GM19372 (cell line): ENCODE data around the gene ARHGAP19.
"Not testable (repeated sequence)": the region's sequence is repeated elsewhere in the genome, so short reads cannot be mapped to it uniquely, and the experiment has no call there.

Experiments used
- ATAC-seq: cut with Tn5 transposase; IDR thresholded peaks from one replicate; pipeline ENCODE4 v1.9.1; 2021; ENCODE audit warnings: mild to moderate bottlenecking, low read depth, moderate library complexity; ENCODE audit not compliant: unreplicated experiment

The ARHGAP19 gene

DNA sequence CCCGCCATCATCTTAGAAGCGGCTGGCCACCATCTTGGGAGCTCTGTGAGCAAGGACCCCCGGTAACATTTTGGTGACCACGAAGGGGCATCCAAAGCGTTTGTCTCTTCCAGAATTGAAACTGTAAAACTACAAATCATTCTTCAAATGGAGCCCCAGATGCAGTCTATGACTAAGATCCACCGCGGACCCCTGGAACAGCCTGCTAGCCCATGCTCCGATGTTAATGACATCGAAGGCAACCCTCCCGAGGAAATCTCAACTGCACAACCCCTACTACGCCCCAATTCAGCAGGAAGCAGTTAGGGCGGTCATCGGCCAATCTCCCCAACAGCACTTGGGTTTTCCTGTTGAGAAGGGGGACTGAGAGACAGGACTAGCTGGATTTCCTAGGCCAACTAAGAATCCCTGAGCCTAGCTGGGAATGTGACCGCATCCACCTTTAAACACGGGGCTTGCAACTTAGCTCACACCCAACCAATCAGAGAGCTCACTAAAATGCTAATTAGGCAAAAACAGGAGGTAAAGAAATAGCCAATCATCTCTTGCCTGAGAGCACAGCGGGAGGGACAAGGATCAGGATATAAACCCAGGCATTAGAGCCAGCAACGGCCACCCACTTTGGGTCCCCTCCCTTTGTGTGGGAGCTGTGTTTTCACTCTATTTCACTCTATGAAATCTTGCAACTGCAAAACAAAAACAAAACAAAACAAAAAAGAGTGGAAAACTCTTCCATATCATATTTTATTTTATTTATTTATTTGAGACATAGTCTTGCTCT lies 1.7 kb downstream of the ARHGAP19 start:
- ATAC-seq: not testable (repeated sequence)

DNA sequence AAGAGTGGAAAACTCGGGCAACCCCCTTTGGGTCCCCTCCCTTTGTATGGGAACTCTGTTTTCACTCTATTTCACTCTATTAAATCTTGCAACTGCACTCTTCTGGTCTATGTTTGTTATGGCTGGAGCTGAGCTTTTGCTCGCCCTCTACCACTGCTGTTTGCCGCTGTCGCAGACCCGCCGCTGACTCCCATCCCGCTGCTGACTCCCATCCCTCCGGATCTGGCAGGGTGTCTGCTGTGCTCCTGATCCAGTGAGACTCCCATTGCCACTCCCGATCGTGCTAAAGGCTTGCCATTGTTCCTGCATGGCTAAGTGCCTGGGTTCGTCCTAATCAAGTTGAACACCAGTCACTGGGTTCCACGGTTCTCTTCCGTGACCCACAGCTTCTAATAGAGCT lies 2.4 kb downstream of the ARHGAP19 start:
- ATAC-seq: not testable (repeated sequence)

DNA sequence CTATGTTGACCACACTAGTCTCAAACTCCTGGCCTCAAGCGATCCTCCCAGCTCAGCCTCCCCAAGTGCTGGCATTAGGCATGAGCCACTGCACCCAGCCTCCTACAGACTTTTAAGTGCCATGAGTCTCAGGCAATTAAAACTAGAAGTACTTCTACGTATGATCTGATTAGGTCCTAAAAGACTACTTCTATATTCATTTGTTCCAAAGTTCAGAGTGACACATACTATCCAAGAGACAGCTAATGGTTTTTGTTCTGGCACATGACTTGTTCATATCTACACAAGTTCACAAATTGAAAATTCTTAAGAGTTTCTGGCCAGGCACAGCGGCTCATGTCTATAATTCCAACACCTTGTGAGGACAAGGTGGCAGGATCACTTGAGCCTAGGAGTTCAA lies 11.7 kb downstream of the ARHGAP19 start:
- no peak for ATAC-seq

DNA sequence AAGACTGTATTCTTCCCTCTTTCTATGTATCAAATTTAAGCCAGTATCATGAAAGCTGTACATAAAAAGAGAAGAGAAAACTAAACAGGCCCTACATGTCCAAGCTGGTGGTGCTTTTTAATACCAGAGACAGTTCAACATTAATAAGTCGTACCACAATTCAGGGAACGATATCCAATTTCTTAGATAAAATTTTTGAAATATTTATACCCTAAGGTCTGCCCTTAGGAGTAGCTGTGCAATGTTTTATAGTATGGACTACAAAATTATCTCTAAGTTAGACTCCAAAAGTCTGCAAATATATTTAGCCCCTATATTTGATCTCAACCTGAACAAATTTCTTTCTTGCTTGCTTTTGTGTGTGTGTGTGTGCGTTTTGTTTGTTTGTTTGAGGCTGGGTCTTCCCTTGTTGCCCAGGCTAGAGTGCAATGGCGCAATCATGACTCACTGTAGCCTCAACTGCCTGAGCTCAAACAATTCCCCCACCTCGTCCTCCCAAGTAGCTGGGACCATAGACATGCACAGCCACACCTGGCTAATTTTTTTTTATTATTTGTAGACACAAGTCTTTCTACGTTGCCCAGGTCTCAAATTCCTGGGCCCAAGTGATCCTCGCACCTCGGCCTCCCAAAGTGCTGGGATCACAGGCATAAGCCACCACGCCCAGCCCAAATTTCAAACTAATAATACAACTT lies 13.2 kb downstream of the ARHGAP19 start:
- ATAC-seq: no peak

DNA sequence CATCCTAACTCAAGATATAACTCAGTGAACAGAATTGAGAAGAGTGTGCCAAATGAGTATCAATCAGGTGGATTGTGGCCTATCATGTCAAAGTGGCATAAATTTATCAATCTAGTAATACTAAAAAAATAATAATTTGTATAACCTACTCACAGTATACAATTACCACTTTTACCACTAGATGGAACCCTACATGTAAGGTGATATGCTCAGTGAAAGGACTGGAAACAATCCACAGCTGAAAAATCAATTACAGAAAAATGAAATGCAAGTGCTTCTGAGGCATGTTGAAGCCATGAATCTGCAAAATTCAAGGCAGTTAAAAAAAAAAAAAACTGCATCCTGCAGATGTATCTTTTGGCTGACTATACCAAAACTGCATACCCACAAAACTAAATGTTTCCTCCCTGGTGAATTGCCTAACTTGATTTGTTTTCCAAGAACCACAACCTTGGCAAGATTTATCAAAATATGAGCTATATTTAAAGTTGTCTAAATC lies 13.9 kb downstream of the ARHGAP19 start:
- no peak for ATAC-seq

DNA sequence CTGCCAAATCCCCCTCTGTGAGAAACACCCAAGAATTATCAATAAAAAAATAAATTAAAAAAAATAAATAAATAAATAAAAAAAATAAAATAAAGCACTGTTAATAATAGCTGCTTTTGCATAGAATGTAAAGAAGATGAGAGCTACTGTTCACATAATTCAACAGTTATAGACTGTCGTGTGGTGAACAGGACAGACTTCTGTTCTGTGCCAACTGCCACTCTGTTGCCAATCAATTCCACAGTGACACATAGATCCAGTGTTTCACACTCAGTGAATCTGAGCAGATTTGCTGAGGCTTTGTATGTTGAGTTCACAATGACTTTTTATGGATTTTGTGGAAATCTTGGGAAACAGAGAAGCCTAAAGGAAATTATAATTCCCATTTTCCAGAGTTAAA lies 14.9 kb downstream of the ARHGAP19 start:
- no peak for ATAC-seq

DNA sequence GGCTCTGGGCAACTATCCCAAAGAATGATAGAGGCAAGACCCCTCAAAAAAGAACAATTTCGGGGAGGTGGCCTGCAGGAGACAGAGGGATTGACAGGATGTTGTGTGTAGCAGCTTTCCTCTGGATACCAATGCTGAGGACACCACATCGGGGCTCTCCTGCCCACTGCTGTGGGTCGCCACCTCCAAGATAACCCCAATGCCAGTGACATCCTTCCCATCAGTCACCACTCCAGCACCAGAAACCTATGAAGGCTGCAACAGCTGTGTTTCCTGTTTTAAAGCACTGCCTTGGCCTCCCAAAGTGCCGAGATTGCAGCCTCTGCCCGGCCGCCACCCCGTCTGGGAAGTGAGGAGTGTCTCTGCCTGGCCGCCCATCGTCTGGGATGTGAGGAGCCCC lies 17.6 kb downstream of the ARHGAP19 start:
- ATAC-seq: no peak

DNA sequence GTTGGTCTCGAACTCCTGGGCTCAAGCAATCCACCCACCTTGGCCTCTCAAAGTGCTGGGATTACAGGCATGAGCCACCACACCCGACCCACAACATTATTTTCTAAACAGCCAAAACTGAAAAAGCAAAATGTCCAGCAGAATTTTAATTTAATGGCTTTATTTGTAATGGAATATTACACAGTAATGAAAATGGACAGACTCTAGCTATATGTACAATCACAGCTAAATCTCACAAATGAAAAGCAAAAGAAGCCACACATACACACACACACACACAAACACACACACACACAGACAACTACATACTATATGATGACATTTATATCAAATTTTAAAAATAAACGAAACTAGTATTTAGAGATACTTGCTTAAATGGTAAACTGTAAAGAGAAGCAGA lies 18.7 kb downstream of the ARHGAP19 start:
- no peak for ATAC-seq

DNA sequence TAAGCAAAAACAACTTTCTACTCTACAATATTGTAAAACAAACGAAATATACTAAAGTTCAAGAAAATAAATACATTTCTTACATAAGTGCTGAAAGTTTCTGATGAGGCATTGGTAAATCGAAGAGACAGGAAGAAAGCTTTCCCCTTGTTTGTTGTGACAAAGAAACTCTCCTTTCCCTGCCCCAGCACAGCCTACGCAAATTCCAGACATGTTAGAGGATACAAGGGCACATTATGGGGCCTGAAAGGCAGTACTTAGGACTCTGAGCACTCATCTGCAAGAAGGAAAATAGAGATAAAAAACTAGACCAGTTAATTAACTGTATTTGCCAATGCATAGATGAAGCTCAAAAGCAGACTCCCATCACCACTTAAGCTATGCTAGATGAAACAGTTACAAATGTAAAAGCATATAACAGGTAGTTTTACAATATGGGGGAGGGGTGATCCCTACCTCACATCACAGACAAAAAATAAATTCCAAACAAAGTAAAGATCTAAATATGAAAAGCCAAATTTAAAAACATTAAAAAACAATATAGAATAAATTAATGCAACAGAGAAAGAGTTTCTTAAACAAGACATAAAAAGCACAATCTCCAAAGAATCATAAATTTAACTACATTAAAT lies 21.8 kb downstream of the ARHGAP19 start:
- ATAC-seq: no peak

DNA sequence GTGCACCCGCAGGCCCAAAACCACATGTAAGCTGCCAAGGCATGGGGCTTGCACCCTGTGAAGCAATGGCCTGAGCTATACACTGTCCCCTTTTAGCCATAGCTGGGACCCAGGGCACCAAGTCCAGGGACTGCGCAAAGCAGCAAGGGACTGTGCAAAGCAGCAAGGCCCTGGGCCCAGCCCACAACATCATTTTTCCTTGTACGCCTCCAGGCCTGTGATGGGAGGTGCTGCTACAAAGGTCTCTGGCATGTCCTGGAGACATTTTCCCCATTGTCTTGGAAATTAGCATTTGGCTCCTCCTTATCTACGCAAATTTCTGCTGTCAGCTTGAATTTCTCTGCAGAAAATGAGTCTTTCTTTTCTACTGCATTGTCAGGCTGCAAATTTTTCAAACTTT lies 24.8 kb downstream of the ARHGAP19 start:
- ATAC-seq: no peak

DNA sequence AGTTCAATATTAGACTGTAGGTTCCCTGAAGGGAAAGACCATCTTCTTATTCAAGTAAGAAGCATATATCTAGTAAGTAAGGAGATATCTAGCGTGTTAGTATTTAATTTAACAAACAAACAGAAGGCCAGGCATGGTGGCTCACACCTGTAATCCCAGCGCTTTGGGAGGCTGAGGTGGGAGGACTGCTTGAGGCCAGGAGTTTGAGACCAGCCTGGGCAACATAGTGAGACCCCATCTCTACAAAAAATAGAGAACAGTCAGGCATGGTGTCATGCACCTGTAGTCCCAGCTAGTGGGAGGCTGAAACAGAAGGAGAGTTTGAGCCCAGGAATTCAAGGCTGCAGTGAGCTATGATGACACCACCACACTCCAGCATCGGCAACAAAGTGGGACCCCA lies 27.3 kb downstream of the ARHGAP19 start:
- ATAC-seq: not testable (repeated sequence)

DNA sequence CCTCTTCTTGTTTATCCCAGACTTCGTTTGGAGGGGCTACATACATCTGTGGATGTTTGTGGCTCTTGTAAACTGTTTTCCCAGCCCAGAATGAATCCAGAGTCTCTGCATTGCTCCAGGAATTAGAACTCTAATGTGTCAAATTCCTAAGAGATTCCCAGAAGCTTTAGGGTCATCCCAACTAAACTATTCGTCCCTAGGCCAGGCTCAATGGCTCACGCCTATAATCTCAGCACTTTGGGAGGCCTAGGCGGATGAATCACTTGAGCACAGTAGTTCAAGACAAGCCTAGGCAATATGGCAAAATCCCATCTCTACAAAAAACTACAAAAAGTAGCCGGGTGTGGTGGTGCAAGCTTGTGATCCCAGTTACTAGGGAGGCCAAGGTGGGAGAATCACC lies 28.5 kb downstream of the ARHGAP19 start:
- ATAC-seq: no peak

DNA sequence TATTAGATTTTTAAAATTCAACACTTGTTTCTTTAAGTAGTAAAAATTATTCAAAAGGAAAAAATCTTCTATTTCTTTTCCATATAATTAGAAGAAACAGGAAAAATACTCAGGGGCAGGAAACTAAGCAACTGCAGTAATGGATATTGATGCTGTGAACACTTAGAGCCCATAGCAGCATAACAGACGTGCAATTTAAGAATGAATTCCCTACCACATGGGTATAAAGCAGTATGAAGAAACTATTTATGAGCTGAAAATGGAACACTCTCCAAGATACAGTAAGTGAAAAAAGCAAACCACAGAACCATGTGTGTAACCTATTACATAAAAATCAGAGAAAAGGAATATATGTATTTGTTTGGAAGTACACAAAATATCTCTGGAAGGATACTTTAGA lies 30.8 kb downstream of the ARHGAP19 start:
- no peak for ATAC-seq

DNA sequence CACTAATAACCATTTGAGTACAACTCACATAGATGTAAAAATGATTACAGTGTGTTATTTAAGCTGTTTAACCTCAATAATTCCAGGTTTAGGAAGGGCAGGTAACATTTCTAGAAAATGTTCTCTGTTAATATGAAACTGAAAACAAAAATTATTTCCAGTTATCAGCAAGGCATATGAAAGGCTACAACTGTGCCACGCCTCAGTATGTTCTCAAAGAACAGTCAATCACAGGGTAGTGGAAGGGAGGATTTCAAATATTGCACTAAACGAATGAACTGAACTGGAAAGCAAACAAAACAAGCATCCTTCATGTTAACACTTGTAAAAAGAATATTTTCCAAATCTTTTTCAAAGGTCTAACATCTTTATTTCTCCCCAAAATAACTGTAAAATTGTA lies 31.3 kb downstream of the ARHGAP19 start:
- no peak for ATAC-seq

DNA sequence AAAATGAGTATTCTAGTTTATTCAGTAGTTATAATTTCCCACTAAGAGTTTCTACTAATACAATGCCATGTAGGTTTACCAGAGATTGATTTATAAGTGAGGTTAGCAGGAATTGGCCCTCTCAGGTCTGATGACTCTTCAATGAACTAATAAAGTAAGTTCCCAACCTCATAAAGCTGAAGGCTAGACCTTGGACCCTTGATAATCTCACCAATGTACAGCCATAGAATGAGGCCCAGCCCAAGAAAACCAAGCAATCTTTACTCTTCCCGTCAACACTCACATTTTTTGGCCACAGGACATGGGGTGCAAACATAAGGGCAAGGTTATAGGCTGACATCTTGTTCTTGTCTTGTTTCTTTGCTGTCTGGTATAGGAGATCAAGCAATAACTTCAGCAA lies 33.3 kb downstream of the ARHGAP19 start:
- no peak for ATAC-seq

DNA sequence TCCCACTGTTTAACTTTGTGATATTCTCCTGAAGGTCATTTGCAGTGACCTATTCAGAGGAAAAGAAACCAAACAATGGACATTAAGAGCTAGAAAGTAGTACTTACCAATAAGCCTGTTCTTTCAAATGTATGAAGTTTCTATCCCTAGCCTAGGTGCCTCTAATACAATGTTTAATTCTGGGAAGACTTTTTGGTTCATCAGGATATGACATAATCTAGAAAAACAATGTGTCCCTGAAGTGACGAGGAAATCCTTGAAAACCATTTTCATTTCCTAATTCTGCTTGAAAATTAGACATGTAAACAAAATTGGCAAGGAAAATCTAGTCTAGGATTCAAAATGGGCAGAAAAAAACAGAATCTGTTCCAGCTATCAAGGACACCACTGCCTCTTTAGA lies 36.1 kb downstream of the ARHGAP19 start:
- no peak for ATAC-seq

DNA sequence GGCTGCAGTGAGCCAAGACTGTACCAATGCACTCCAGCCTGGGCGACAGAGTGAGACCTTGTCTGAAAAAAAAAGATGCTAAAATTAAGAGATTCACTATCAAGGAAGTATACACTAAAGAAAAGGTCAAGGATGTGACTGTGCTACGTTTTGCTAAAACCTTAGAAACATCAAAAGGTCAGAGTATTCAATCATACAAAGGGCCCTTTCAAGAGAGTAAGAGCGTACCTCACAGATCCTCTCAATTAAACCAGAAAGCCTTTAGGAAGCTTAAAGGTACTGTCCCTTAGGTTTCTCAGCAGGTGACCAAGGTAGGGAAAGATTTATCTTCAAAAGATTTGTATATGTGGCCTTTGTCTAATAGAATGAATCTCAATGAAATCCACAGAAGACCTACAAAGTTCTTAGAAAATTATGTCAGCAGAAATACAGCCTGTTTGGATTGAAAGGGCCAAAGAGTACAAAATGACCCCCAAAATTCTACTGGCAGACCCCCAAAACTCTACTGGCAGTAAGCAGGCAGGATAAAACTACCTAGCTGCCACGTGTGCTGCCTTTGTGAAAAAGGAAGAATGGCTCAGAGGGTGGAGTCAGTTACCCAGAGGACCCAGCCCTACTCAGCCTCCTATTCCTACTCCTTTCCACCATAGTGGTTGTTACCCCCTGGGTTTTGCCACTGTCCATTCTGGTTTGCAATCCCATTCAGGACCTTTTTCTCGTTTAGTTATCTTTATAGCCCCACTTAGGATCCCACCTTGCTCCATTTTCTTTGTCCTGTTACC lies 36.7 kb downstream of the ARHGAP19 start:
- ATAC-seq: no peak

DNA sequence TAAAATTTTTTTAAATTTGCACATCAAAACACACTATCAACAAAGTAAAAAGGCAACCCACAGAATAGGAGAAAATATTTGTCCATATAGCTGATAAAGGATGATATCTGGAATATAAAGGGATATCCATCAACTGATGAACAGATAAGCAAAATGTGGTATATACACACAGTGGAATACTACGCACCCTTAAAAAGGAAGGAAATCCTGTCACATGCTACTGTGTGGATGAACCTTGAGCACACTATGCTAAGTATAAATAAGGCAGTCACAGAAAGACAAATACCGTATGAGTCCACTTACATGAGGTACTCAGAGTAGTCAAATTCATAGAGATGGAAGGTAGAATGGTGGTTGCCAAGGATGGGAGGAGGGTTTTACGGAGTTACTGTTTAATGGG lies 37.7 kb downstream of the ARHGAP19 start:
- no peak for ATAC-seq

DNA sequence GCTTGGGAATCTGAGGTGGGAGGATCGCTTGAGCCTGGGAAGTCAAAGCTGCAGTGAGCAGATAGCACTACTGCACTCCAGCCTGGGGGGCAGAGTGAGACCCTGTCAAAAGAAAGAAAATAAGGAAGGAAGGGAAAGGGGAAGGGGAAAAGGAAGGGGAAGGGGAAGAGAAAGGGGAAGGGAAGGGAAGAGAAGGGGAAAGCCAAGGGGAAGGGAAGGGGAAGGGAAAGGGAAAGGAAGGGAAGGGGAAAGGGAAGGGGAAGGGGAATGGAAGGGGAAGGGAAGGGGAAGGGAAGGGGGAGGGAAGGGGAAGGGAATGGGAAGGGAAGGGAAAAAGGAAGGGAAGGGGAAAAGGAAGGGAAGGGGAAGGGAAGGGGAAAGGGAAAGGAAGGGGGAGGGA lies 41.5 kb downstream of the ARHGAP19 start:
- ATAC-seq: no peak

DNA sequence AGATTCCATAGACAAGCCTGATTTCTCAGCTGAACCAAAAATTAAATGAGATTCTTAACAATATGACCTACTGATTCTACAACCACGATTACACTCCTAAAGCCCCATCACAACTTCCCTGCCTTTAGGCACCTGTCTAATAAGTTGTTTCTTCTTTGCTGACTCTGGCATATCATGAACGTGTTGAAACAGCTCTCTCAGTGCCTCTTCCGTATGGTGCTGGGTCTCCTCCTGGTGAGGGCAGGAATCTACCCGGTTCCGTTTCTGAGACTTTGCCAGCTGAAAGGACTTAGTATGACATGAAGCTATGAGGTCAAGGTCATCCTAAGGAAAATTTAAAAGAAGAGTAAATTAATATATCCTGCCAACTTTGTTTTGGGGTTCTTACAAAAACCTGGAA lies 48.6 kb downstream of the ARHGAP19 start:
- ATAC-seq: no peak

DNA sequence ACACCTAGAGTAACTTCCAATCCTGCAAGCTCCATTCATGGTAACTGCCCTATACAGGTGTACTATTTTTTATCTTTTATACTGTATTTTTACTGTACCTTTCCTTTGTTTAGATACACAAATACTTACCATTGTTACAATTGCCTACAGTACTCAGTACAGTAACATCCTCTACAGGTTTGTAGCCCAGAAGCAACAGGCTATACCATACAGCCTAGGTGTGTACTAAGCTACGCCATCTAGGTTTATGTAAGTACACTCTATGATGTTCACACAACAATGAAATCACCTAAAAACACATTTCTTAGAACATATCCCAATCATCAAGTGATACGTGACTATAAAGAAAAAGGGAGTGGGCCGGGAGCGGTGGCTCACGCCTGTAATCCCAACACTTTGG lies 53.6 kb downstream of the ARHGAP19 start:
- no peak for ATAC-seq
